HEK293T (cell line): ENCODE measurements around the gene TAS2R13.

Experiments
- CTCF ChIA-PET: fragments of 350-600 bp; formaldehyde crosslinking; extraction: SDS; loops from one replicate; lab custom pipeline; 2021; ENCODE audit warnings: antibody characterized with exemption, inconsistent platforms; lab: Yijun Ruan, JAX
- POLR2A ChIA-PET: fragments of 350-600 bp; formaldehyde crosslinking; extraction: SDS; loops from one replicate; lab custom pipeline; 2020; ENCODE audit warnings: antibody characterized with exemption, inconsistent platforms; lab: Yijun Ruan, JAX
- DNase-seq: peaks from one replicate; pipeline ENCODE4 v3.0.0; 2012; ENCODE audit warnings: mixed read lengths; ENCODE audit errors: extremely low spot score
- ARNT ChIP-seq: fragments of 450-650 bp; IDR thresholded peaks from 2 replicates; pipeline ENCODE4 v1.6.1; 2017; ENCODE audit warnings: mild to moderate bottlenecking
- BHLHE40 ChIP-seq: fragments of 450-650 bp; IDR thresholded peaks from 2 replicates; pipeline ENCODE4 v1.6.1; 2016; ENCODE audit warnings: mild to moderate bottlenecking, moderate library complexity, borderline replicate concordance
- CTBP1 ChIP-seq: fragments of 450-650 bp; IDR thresholded peaks from 2 replicates; pipeline ENCODE4 v1.6.1; 2016; ENCODE audit warnings: borderline replicate concordance
- ELF4 ChIP-seq: fragments of 450-650 bp; IDR thresholded peaks from 2 replicates; pipeline ENCODE4 v1.6.1; 2017; ENCODE audit warnings: antibody characterized with exemption
- FOXA1 ChIP-seq: fragments of 450-650 bp; IDR thresholded peaks from 2 replicates; pipeline ENCODE4 v1.6.1; 2016; ENCODE audit warnings: mild to moderate bottlenecking
- FOXK2 ChIP-seq: fragments of 450-650 bp; IDR thresholded peaks from 2 replicates; pipeline ENCODE4 v1.6.1; 2016; ENCODE audit warnings: mild to moderate bottlenecking
- FOXM1 ChIP-seq: fragments of 450-650 bp; IDR thresholded peaks from 2 replicates; pipeline ENCODE4 v1.6.1; 2017; ENCODE audit warnings: mild to moderate bottlenecking, borderline replicate concordance
- HDGF ChIP-seq: fragments of 450-650 bp; IDR thresholded peaks from 2 replicates; pipeline ENCODE4 v1.6.1; 2017; ENCODE audit warnings: antibody characterized with exemption, borderline replicate concordance
- L3MBTL2 ChIP-seq: fragments of 450-650 bp; conservative IDR thresholded peaks from 2 replicates; pipeline ENCODE4 v1.6.1; 2016; ENCODE audit warnings: mild to moderate bottlenecking
- LEF1 ChIP-seq: fragments of 450-650 bp; IDR thresholded peaks from 2 replicates; pipeline ENCODE4 v1.6.1; 2017; ENCODE audit warnings: mild to moderate bottlenecking, borderline replicate concordance
- NFRKB ChIP-seq: fragments of 450-650 bp; IDR thresholded peaks from 2 replicates; pipeline ENCODE4 v1.6.1; 2016; ENCODE audit warnings: mild to moderate bottlenecking, moderate library complexity
- PKNOX1 ChIP-seq: fragments of 450-650 bp; IDR thresholded peaks from 2 replicates; pipeline ENCODE4 v1.6.1; 2016
- SP1 ChIP-seq: fragments of 450-650 bp; IDR thresholded peaks from 2 replicates; pipeline ENCODE4 v1.6.1; 2017
- SUZ12 ChIP-seq: fragments of 450-650 bp; IDR thresholded peaks from 2 replicates; pipeline ENCODE4 v1.6.1; 2016; ENCODE audit warnings: mild to moderate bottlenecking
- TARDBP ChIP-seq: fragments of 450-650 bp; IDR thresholded peaks from 2 replicates; pipeline ENCODE4 v1.6.1; 2016
- ZNF384 ChIP-seq: fragments of 450-650 bp; IDR thresholded peaks from 2 replicates; pipeline ENCODE4 v1.6.1; 2016

TAS2R13 gene

GRCh38 chr12:10863512-10864218 lies 45.7 kb downstream of the TAS2R13 start:
- POLR2A ChIA-PET, result no interaction called here
- CTCF ChIA-PET, result no interaction called here
- no peak for DNase-seq
- TF ChIP-seq ELF4 (no peak), ARNT (no peak), PKNOX1 (no peak), TARDBP (no peak), ZNF384 (no peak), CTBP1 (no peak), FOXA1 (no peak), SUZ12 (no peak), LEF1 (no peak), SP1 (no peak), BHLHE40 (no peak), NFRKB (no peak), FOXK2 (no peak), HDGF (no peak), L3MBTL2 (no peak), FOXM1 (no peak)

- ChIA-PET POLR2A (no interaction called here), CTCF (no interaction called here)
- no peak for TF ChIP-seq NFRKB
- no peak for TF ChIP-seq BHLHE40
- no peak for TF ChIP-seq PKNOX1
- DNase-seq, result no peak
Observed at GRCh38 chr12:10861366-10861765, 48.0 kb downstream of the TAS2R13 start.
